ENCODE data around the gene INSIG2. TPM values are rescaled to one million over a fixed set of nuclear protein-coding genes. Genes with fewer than 3 reads are reported as not detected.

INSIG2 gene
- total RNA-seq, 1 donor from 2014 or later = 27.7 TPM

DNA sequence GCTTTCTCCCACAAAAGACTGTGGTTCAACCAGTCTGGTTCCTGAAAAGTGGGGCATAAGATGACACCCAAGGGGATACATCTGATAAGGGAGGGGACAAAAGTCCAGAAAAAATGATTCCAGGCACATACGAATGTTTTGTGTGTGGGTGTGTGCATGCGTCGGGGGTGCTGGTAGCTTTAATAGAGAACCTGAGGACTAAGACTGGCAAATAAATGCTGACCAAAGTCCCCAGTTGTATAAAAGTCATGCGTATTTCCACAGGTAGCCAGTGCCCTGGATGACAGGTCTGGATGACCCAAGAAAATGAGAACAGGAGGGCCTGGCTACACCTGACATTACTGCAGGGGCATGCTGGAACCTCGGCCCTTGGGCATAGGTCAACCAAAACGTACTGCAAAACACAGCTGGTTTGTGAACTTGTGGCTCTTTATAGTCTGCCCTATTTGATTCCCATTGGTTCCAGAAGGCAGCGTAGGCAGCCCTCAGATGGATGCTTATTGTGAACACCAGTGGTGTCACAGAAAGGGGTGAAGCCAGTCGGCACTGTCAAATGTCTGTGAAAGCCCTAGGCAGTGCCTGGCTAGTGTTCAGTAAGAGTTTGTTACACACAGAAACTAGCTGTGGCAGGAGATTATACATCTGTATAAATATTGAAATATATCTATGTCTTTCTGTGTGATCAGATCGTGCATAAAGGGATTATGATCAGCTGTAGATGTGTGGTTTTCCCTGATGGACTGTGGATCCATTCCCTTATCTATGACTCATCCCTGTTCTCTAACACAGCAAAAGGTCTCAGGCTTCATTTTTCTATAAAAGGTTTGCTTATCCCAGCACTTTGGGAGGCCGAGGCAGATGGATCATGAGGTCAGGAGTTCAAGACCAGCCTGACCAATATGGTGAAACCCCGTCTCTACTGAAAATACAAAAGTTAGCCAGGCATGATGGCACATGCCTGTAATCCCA lies 58.3 kb downstream of the INSIG2 start:
- no peak for DNase-seq (ENCODE audit: low spot score)
- Mint-ChIP-seq H3K27me3 (ENCODE audit: low read depth) (peaks cover 9% of the 10 kb centered on the region), H3K27ac (ENCODE audit: unreplicated experiment) (no peak overlapping the region), H3K9me3 (ENCODE audit: low read depth) (no peaks in the 10 kb centered on the region), H3K4me1 (ENCODE audit: low read depth) (peaks cover 6% of the 10 kb centered on the region), H3K36me3 (ENCODE audit: low read depth) (no peaks in the 10 kb centered on the region), H3K4me3 (ENCODE audit: unreplicated experiment) (no peak overlapping the region)
- TF ChIP-seq, protein P1, sequence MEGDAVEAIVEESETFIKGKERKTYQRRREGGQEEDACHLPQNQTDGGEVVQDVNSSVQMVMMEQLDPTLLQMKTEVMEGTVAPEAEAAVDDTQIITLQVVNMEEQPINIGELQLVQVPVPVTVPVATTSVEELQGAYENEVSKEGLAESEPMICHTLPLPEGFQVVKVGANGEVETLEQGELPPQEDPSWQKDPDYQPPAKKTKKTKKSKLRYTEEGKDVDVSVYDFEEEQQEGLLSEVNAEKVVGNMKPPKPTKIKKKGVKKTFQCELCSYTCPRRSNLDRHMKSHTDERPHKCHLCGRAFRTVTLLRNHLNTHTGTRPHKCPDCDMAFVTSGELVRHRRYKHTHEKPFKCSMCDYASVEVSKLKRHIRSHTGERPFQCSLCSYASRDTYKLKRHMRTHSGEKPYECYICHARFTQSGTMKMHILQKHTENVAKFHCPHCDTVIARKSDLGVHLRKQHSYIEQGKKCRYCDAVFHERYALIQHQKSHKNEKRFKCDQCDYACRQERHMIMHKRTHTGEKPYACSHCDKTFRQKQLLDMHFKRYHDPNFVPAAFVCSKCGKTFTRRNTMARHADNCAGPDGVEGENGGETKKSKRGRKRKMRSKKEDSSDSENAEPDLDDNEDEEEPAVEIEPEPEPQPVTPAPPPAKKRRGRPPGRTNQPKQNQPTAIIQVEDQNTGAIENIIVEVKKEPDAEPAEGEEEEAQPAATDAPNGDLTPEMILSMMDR (IDR thresholded peaks at IDR 0.05) = no peak

DNA sequence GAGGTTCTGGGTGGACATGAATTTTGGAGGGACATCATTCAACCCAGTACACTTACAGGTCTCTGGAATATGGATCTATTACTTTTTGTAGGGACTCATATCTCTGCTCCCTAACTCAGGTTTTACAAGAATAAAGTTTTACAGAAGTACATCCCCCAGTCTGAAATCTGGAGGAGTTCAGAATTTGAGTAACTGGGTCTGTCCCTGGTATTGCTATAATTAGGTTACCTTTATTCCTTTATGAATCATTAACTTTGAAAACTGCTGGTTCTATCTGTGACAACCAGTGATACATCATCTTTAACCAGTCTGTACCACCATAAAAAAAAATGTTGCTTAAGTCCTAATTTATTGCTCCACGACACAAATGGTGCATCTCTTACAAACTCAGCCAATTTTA lies 59.9 kb downstream of the INSIG2 start:
- Mint-ChIP-seq H3K9me3 (ENCODE audit: low read depth) (no peaks in the 10 kb centered on the region), H3K27ac (ENCODE audit: unreplicated experiment) (no peak overlapping the region), H3K4me1 (ENCODE audit: low read depth) (no peaks in the 10 kb centered on the region), H3K27me3 (ENCODE audit: low read depth) (peaks cover 9% of the 10 kb centered on the region), H3K36me3 (ENCODE audit: low read depth) (no peaks in the 10 kb centered on the region), H3K4me3 (ENCODE audit: unreplicated experiment) (no peak overlapping the region)
- no peak for DNase-seq (ENCODE audit: low spot score)
- TF ChIP-seq, protein P1 (IDR thresholded peaks at IDR 0.05) = no peak

DNA sequence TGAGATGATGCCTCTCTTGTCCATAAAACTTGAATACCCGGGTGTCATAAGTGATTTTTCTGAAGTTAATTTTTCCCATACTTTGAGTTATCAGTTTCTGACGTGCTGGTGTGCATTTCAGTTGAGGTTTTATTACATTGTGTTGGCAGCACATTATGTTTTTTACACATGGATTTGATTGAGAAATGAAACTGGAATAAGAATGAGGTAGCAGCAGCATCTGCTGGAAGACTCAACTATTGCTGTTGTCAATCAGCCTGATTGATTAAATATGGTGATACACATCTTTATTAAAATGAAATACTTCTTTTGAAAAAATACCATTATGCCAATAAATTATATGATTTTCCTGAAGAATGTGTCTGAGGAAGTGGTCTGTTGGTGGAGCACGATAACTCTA lies 60.5 kb downstream of the INSIG2 start:
- Mint-ChIP-seq H3K4me3 (ENCODE audit: unreplicated experiment) (no peak overlapping the region), H3K4me1 (ENCODE audit: low read depth) (no peaks in the 10 kb centered on the region), H3K9me3 (ENCODE audit: low read depth) (no peaks in the 10 kb centered on the region), H3K36me3 (ENCODE audit: low read depth) (no peaks in the 10 kb centered on the region), H3K27ac (ENCODE audit: unreplicated experiment) (no peak overlapping the region), H3K27me3 (ENCODE audit: low read depth) (peaks cover 11% of the 10 kb centered on the region)
- DNase-seq (ENCODE audit: low spot score) = no peak
- TF ChIP-seq, protein P1 (IDR thresholded peaks at IDR 0.05) = peak; percentile 18

DNA sequence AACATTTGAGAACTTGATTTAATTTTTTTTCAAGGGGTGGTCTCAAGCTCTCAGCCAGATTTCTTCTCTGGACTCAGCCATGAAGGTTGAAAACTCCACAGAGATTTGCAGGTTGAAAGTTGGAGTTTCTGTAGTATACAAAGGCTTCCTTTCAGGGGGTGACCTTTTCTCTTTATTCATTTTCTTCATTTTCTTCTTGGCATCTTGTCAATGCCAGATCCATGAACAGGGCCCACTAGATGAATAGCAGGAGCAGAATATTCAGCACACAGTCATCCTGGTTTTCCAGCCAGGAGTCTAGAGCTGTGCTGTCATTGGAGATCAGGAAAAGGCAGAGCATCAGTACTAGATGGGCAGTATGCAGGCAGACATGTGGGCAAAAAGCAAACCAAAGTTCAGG lies 62.0 kb downstream of the INSIG2 start:
- TF ChIP-seq, protein P1 (IDR thresholded peaks at IDR 0.05) = no peak
- H3K4me3 Mint-ChIP-seq (ENCODE audit: unreplicated experiment) = no peak overlapping the region
- H3K4me1 Mint-ChIP-seq (ENCODE audit: low read depth) = no peaks in the 10 kb centered on the region
- H3K27ac Mint-ChIP-seq (ENCODE audit: unreplicated experiment) = no peak overlapping the region
- H3K36me3 Mint-ChIP-seq (ENCODE audit: low read depth) = no peaks in the 10 kb centered on the region
- no peaks in the 10 kb centered on the region for H3K9me3 Mint-ChIP-seq (ENCODE audit: low read depth)
- DNase-seq (ENCODE audit: low spot score) = no peak
- H3K27me3 Mint-ChIP-seq (ENCODE audit: low read depth) = peaks cover 9% of the 10 kb centered on the region

DNA sequence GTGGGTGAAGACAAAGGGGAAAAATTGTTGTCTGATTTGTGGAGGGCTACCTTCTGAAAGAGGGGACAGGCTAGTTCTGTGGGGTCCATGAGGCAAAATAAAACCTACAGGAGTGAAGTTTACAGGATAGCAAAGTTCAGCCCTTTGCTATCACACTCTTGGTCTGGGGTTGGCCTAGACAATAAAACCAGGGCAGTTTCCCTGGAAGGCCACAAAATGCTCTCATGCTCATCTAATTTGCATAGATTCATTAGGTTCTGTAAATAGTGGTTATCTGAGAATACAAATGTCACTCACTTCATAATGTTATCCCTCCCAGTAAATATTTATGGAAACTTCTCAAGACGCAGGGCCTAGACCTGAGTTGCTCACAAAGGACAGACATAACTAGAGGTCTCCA lies 63.6 kb downstream of the INSIG2 start:
- no peak for DNase-seq (ENCODE audit: low spot score)
- no peaks in the 10 kb centered on the region for H3K4me1 Mint-ChIP-seq (ENCODE audit: low read depth)
- TF ChIP-seq, protein P1 (IDR thresholded peaks at IDR 0.05) = no peak
- peaks cover 4% of the 10 kb centered on the region for H3K27me3 Mint-ChIP-seq (ENCODE audit: low read depth)
- H3K9me3 Mint-ChIP-seq (ENCODE audit: low read depth) = peaks cover 7% of the 10 kb centered on the region
- no peak overlapping the region for H3K27ac Mint-ChIP-seq (ENCODE audit: unreplicated experiment)
- no peak overlapping the region for H3K4me3 Mint-ChIP-seq (ENCODE audit: unreplicated experiment)
- H3K36me3 Mint-ChIP-seq (ENCODE audit: low read depth) = no peaks in the 10 kb centered on the region

Measured in chondrocyte (in vitro differentiated cells).